Measurements from ENCODE around the gene NRCAM.

- TF ChIP-seq CTCF (conservative IDR thresholded peaks at IDR 0.05 in 1 of 2, IDR thresholded peaks at IDR 0.05 in 1 of 2; ENCODE audit: extremely low read depth in 1 of 2, insufficient read depth in 1 of 2, low read depth in 1 of 2, low read length in 2 of 2) (no peak), EZH2 (IDR thresholded peaks at IDR 0.05; ENCODE audit: borderline replicate concordance, low read length) (no peak)
These were observed 204.5 kb downstream of the NRCAM start for GRCh38 chr7:108251700-108252099.

Measured in mammary epithelial cell (primary cell).